Umbilical cord (tissue), 2 donors: Measurements from ENCODE around the gene LRMDA. TPM values are rescaled to one million over a fixed set of nuclear protein-coding genes. Genes with fewer than 3 reads are reported as not detected.

Experiments used
- DNase-seq: peaks from one replicate; pipeline ENCODE4 v3.0.0-alpha.2; 2015; ENCODE audit warnings: low spot score
- total RNA-seq: library from RNA; depleted of rRNA; stranded (reverse); fragments of >200 nt; gene quantifications from one replicate; pipeline ENCODE4 v1.2.3, GENCODE V29; 2014; ENCODE audit warnings: low replicate concordance; ENCODE audit not compliant: insufficient read depth

The LRMDA gene
- total RNA-seq, 1 donor from 2014 or later: 1.7 TPM

DNA sequence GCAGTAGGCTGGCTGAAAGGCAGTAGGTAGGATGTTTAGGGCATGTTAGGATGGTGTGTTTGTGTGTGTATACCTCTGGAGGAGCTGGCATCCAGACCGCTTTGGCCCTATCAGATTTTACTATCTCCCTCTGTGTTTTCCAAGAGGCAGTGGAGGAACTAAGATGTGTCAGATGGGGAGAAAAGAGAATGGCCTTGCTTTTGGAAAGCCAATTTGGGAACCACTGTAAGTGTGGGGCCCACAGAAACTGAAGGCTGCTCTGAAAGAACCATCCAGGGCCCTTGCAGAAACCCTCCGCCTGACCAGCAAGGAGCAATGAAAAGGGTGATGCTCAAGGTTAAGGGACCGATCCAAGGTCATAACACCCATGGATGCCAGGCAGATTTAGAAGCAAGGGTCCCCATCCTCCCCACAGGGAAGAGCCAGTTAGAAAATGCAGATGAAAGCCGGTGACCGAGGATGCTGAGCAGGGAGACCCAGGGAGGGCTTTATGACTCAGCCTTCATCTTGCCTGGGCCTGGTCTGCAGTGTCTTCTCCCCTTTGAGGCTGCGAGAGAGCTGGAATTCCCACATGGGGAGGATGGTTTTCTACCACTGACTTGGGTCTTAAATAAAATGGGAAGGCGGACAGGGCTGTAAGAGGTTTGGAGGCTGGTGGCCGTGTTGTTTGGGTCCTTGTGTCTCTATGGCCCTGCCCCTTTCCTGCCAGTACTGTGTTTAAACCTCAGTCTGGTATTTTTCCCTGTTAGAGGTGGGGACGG is 275.8 kb downstream of the LRMDA start:
- DNase-seq: no peak

DNA sequence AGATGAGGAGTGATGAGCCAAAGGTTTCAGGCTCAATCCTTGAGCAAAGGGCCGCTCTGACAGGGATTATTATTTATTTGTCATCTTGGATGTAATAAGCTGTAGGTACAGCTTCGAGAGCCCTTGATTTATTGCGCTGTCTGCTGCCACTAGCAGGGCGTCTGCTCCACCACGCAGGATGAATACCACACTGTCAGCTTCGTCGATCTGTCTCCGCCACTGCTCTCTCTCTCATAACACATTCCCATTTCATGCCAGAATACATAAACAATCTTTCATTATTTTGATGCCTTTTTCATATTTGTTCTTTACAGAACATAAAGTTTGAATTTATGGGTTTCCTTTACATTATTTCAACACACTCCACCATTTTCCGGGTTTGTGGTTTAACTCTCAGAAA is 276.6 kb downstream of the LRMDA start:
- DNase-seq: peak; percentile 80

GRCh38 chr10:75709245-75709644 is 277.8 kb downstream of the LRMDA start:
- no peak for DNase-seq

- DNase-seq: no peak
Observed at GRCh38 chr10:75709811-75710210, 278.4 kb downstream of the LRMDA start.

- DNase-seq: no peak
Observed at GRCh38 chr10:75712242-75712880, 280.9 kb downstream of the LRMDA start.

GRCh38 chr10:75716506-75716905 is 285.1 kb downstream of the LRMDA start:
- no peak for DNase-seq

- no peak for DNase-seq
Observed at GRCh38 chr10:75717126-75717916, 285.9 kb downstream of the LRMDA start.

DNA sequence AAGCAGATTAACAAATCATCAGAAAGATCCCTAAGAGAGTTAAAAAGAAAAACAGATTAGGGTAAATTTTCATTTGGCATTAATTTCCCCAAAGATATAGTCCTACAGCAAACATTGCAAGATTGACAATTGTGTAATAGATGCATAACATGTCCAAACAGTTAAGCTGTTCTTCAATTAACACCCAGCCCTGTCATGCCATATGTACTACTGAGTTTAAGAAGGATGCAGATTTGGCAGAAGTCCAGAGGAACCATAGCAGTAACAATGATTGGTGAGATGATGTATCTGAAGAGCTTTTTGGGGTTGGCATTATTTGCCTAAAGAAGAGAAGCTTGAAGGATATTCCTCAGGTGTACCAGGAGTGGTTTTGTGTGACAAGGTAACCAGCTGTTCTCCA is 287.6 kb downstream of the LRMDA start:
- DNase-seq: no peak

- DNase-seq: no peak
Observed at GRCh38 chr10:75720157-75720556, 288.7 kb downstream of the LRMDA start.

DNA sequence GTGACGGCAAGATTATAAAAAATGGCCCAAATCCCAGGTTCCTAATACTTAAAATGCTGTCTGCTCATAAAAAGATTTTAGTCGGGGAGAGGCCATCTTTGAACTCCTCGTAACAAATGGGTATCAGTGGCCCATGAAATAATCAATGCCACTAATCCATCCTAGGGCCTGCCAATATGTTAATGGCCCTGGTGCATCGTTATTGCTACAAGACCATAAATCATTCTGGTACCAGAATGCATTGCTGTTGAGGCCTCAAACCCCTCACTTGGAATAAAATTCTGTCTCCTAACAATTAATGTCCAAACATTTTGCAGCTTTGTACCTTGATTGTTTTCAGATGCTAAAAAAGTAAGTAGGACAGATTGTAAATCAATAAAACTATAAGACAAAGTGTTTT is 290.6 kb downstream of the LRMDA start:
- DNase-seq: no peak

GRCh38 chr10:75722609-75723008 is 291.2 kb downstream of the LRMDA start:
- no peak for DNase-seq

GRCh38 chr10:75723319-75723980 is 292.0 kb downstream of the LRMDA start:
- no peak for DNase-seq

GRCh38 chr10:75724047-75724446 is 292.6 kb downstream of the LRMDA start:
- no peak for DNase-seq

DNA sequence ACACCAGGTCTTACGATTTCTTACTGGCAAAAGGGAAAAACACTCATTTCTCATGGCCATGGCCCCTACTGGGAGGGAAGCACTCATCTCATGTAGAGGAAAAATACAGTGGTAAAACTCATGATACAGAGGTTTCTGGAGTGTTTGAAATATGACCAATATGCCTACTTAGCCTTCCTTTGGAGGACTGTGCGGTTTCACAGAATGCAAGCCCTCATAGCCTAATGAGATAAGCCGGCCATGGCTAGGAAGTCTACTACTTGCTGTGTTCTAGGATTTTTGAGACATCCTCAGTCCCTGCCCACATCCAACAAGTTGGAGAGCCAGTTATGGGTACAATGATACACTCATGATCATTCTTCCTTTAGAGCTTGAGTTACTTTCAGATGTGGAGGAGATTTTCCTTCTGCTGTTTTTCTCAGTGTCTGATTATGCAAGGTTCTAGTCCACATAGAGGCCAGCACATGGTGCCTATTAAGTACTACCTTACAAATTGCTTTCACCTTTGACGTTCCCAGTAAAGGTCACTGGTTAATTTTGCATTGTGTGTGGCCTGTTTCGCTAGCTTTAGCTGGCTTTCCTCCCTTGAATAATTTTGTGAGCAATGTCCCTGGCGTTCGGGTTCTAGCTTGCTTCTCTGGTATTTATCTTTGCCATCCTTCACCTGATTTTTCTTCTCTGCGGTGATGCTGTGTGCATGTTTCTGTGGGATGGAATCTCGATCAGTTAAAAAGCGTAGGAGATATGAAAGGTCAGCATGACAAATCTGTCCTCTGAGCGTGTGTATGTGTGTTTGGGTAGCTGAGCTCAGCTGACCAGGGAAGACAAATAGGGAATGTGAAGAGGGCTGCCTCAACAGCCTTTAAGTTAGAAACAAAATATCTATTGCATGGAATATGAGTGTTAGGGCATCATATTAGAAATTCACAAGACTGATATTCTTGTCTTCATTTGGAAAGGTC is 295.4 kb downstream of the LRMDA start:
- DNase-seq: no peak

DNA sequence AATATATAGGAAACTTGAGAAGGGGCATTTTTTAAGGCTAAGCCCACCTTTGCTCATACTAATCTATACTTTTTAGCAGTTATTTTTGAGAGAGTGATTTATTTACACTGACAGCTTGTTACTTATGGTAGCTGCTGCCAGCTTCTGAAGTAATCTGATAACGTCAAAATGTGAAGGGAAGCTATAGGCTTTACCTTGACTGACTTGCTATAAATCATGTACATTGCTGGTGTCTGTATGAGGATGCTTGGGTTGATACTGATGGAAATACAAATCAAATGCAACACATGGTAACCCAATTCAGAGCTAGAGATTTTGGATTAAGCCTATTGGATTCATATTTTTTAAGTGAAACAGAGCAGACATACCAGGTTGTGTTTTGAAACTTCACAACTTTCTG is 299.4 kb downstream of the LRMDA start:
- no peak for DNase-seq

- DNase-seq: no peak
Observed at GRCh38 chr10:75733135-75733890, 301.9 kb downstream of the LRMDA start.

DNA sequence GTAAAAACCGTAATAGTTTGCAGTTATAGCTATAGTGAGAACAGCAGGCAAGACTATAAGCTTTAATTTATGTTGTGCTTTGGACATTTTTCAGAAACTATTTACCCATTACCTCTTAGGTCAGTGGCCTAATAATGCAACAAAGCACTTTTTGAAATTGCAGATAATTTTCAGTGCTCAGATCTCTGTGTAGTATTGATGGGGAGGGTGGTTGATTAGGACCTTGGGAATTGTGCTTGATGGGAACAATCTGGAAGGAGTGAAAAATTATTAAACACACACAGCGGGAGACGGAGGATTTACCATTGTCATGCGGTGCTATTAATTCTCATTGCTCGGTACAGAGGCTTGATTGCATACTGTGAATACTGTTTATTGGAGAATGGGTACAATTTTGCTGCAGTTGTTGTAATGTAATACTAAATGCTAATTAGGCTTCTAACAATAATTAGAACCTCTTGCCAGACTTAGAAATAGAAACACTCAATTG is 304.8 kb downstream of the LRMDA start:
- no peak for DNase-seq

DNA sequence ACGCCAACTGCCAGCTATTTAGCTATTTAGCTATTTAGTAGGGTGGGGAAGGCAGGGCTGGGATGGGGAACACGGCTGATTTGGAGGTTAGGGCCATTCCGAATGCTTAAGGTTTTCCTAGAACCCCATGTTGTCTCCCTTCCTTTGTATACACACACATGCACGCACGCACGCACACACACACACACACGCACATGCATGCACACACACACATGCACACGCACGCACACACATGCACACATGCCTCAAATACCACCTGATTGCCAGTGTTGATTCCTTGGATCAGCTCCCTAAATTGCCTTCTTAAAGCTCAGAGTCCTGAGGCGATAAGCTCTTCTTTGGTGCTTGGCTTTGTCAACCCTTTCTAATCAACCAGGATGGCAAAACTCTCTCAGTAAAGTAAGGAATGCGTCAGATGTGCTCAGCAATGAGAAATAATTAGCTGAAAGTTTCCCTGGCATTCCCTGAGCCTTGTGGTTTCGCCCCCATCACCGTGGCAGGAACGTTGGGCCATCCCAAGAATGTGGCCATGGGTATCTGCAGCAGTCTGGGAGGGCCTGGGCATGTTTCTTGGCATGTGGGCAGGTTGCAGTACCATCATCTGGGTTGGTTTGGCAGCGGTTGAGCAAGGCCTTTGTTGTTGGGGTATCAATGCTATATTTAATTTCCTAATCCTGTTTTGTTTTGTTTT is 305.6 kb downstream of the LRMDA start:
- DNase-seq: no peak

- no peak for DNase-seq
Observed at GRCh38 chr10:75737580-75737949, 306.1 kb downstream of the LRMDA start.
